Pancreas (tissue), 10 donors: Measurements from ENCODE around the gene RPL23. TPM values are rescaled to one million over a fixed set of nuclear protein-coding genes. Genes with fewer than 3 reads are reported as not detected.

Experiments
- ATAC-seq, 4 donors: fragments of 200-7000 bp; cut with Tn5 transposase; one replicate each; pipeline versions ENCODE4 v1.8.0 to v1.9.1; 2020; ENCODE audit warnings: mild to moderate bottlenecking in 4 of 4, moderate library complexity in 4 of 4
- DNase-seq, 6 donors: peaks; one replicate each; pipeline ENCODE4 v3.0.0-alpha.2; 2020
- FAIRE-seq: peaks from 2 replicates; lab custom pipeline; 2012; peaks lifted over from hg19 to GRCh38; lab: Jason Lieb, UNC
- H3K27ac ChIP-seq, 4 donors: fragments of 200-600 bp; sonication (generic); 1 replicate in 3 of 4; 2 replicates in 1 of 4; pipeline versions ENCODE4 v1.5.0 to v1.8.0; 2020
- H3K27me3 ChIP-seq, 4 donors: fragments of 200-600 bp; one replicate each; pipeline ENCODE4 v1.8.0; 2021
- H3K36me3 ChIP-seq, 3 donors: fragments of 200-600 bp; sonication (generic) in 1 of 3; one replicate each; pipeline versions ENCODE4 v1.5.0 to v1.8.0; 2020 to 2021
- H3K4me1 ChIP-seq, 3 donors: fragments of 200-600 bp; one replicate each; pipeline ENCODE4 v1.8.0; 2021
- H3K4me3 ChIP-seq, 4 donors: fragments of 200-600 bp; sonication (generic) in 2 of 4; one replicate each; pipeline versions ENCODE4 v1.5.0 to v1.8.0; 2020 to 2021
- H3K9me3 ChIP-seq, 4 donors: fragments of 200-600 bp; one replicate each; pipeline ENCODE4 v1.8.0; 2021
- CTCF ChIP-seq, 4 donors: fragments of 200-600 bp; sonication (generic) in 3 of 4; IDR thresholded peaks; one replicate each; pipeline versions ENCODE4 v1.5.0 to v1.8.0; 2021; ENCODE audit warnings: antibody characterized with exemption in 4 of 4
- WGBS, 2 donors: extraction: QIAGEN DNeasy Blood & Tissue Kit; methylation state at CpG; one replicate each; pipeline ENCODE4 v1.1.7; 2013; 5-methylcytosine and 5-hydroxymethylcytosine counted together
- intact Hi-C, 3 donors: fragments of 100-400 bp; cut with DNase I; formaldehyde crosslinking; loops; one replicate each; pipeline versions ENCODE4 v1.11.1 to v1.14.2; 2022
- polyA plus RNA-seq, 2 donors: library from polyadenylated mRNA; stranded (reverse); fragments of 200-250 nt; gene quantifications; one replicate each; pipeline ENCODE4 v1.2.3, GENCODE V29; 2013
- total RNA-seq, 6 donors: library from RNA; stranded (reverse); fragmentation: NEBNext Ultra II Directional in 4 of 6; extraction: Animal tissue kit (Norgen Biotek cat#: 25700) in 4 of 6; gene quantifications; one replicate each; pipeline versions ENCODE4 v1.2.1 to v1.2.4, GENCODE V29; 2021 to 2023
- donor health status: healthy with polysubstance abuse.
- donor health status: DM: no; HTN: no; CAD: no; lungs with moderate emphysema.
- donor health status: DM: no; HTN: no; CAD: no.
- donor health status: control.
- donor health status: control.
- donor health status: Bipolar disorder and iron deficiency.
- donor health status: DM: yes; HTN: yes; CAD: no.
- donor health status: DM: no; HTN: no; CAD: no.
- donor health status: DM: no; HTN: no; CAD: no.
- donor health status: DM: yes; HTN: yes; CAD: no.

The RPL23 gene
- total and polyA plus RNA-seq, 8 donors = 569 to 1,507 (median 845) TPM

- Histone ChIP-seq H3K36me3 (peaks cover 0 to 31% (median 6%) of the 10 kb centered on the region in 3 donors), H3K27ac (no peak overlapping the region), H3K27me3 (no peaks in the 10 kb centered on the region), H3K9me3 (no peaks in the 10 kb centered on the region), H3K4me1 (peaks cover 4 to 23% (median 5%) of the 10 kb centered on the region in 3 donors), H3K4me3 (no peak overlapping the region)
- DNase-seq = no peak
- no peak for TF ChIP-seq CTCF (IDR thresholded peaks at IDR 0.05)
- no peak for FAIRE-seq
- intact Hi-C loops = no loop called here
- no peak for ATAC-seq
- whole genome bisulfite sequencing, 2 donors = 73 to 78% methylated on average over 8 of the region's 8 CpGs
These were observed 36.9 kb upstream of the RPL23 start for GRCh38 chr17:38890410-38890746.

DNA sequence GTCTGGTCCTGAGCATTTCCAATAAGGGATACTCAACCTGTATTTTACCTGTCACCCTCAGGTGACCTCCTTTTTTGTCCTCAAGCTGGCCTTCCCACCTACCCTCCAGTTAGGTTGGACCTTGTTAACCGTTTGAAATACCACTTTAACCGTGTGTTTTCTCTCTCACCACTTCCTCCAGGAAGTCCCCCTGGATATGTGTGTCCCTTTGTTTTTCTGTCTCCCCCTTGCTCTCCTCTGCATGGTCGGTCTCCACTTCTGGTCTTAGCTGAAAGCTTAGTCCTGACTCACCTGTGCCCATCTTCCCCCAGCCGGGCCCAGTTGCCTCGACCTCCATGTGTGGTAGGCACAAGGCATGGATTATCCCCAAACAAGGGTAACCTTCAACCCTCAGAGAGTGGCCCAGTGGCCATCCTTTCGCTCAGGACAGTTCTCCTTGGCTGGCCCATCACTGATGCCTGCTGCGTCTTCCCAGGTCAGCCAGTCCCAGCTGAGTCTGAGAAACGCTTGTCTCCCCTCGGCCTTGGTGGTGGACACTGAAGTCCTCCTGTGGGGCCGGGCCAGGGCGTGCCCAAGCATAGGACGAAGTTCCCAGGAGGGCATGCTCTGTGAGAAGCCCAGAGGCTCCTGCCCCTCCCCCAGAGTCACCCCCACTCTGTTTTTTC is 36.4 kb upstream of the RPL23 start:
- Histone ChIP-seq H3K27ac (no peak overlapping the region), H3K4me1 (peaks cover 9 to 28% (median 10%) of the 10 kb centered on the region in 3 donors), H3K4me3 (no peak overlapping the region), H3K9me3 (no peaks in the 10 kb centered on the region), H3K27me3 (no peaks in the 10 kb centered on the region), H3K36me3 (peaks cover 0 to 31% (median 6%) of the 10 kb centered on the region in 3 donors)
- intact Hi-C loops = no loop called here
- WGBS, 2 donors = 86 to 89% methylated on average over 12 of the region's 12 CpGs
- no peak for ATAC-seq
- no peak for FAIRE-seq
- no peak for DNase-seq
- TF ChIP-seq CTCF (IDR thresholded peaks at IDR 0.05) = no peak

DNA sequence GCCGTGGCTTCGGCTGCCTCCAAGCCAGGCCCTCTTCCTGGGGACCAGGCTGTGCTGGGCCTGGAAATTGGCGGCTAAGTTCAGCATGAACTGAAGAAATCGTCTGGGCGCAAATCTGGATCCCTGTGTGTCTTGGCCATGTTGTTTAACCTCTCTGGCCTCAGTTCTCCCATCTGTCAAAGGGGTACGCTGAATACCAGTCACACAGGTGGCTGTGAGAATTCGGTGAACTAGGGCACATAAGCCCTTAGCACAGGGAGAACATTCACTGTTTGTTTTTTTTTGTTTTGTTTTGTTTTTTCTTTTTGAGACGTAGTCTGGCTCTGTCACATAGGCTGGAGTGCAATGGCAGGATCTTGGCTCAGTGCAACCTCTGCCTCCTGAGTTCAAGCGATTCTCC is 35.3 kb upstream of the RPL23 start:
- Histone ChIP-seq H3K4me3 (no peak overlapping the region), H3K27ac (no peak overlapping the region), H3K27me3 (no peaks in the 10 kb centered on the region), H3K4me1 (peaks cover 12 to 28% (median 14%) of the 10 kb centered on the region in 3 donors), H3K36me3 (peaks cover 0 to 31% (median 6%) of the 10 kb centered on the region in 3 donors), H3K9me3 (no peaks in the 10 kb centered on the region)
- no peak for TF ChIP-seq CTCF (IDR thresholded peaks at IDR 0.05)
- FAIRE-seq (no peak), DNase-seq (no peak), ATAC-seq (no peak)
- 84 to 90% methylated on average over 9 of the region's 9 CpGs for WGBS, 2 donors
- intact Hi-C loops = no loop called here

GRCh38 chr17:38886643-38887010 is 33.1 kb upstream of the RPL23 start:
- H3K4me1 ChIP-seq = peaks cover 14 to 23% (median 16%) of the 10 kb centered on the region in 3 donors
- FAIRE-seq (no peak), ATAC-seq (peak in 2 of 4 donors; percentile 11 to 34)

More at GRCh38 chr17:38886643-38887010, 33.1 kb upstream of the RPL23 start:
- intact Hi-C loops = no loop called here
- Histone ChIP-seq H3K36me3 (peaks cover 0 to 30% (median 0%) of the 10 kb centered on the region in 3 donors), H3K9me3 (no peaks in the 10 kb centered on the region), H3K27ac (no peak overlapping the region), H3K4me3 (no peak overlapping the region), H3K27me3 (no peaks in the 10 kb centered on the region)
- WGBS, 2 donors = 44 to 54% methylated on average over 8 of the region's 8 CpGs
- DNase-seq = no peak
- TF ChIP-seq CTCF (IDR thresholded peaks at IDR 0.05) = no peak
